ENCODE results near the gene ELN.

The ELN gene

GRCh38 chr7:74056096-74056915 lies 28.3 kb downstream of the ELN start:
- POLR2A ChIA-PET: no interaction called here
- CTCF ChIA-PET: interaction anchor here (1.7 kb wide), 1 partner anchor 30 kb away, joined by 4 read pairs; no protein-coding TSS in a partner anchor
- DNase-seq (ENCODE audit: extremely low spot score): no peak
- TF ChIP-seq HDGF (IDR thresholded peaks at IDR 0.05; ENCODE audit: borderline replicate concordance): no peak
- TF ChIP-seq BHLHE40 (IDR thresholded peaks at IDR 0.05; ENCODE audit: borderline replicate concordance): no peak
- TF ChIP-seq L3MBTL2 (conservative IDR thresholded peaks at IDR 0.05): no peak
- no peak for TF ChIP-seq LEF1 (IDR thresholded peaks at IDR 0.05; ENCODE audit: borderline replicate concordance)
- no peak for TF ChIP-seq ARNT (IDR thresholded peaks at IDR 0.05)
- no peak for TF ChIP-seq TARDBP (IDR thresholded peaks at IDR 0.05)
- TF ChIP-seq SUZ12 (IDR thresholded peaks at IDR 0.05): no peak
- no peak for TF ChIP-seq ELF4 (IDR thresholded peaks at IDR 0.05)
- TF ChIP-seq FOXM1 (IDR thresholded peaks at IDR 0.05; ENCODE audit: borderline replicate concordance): no peak
- no peak for TF ChIP-seq FOXK2 (IDR thresholded peaks at IDR 0.05)
- TF ChIP-seq NFRKB (IDR thresholded peaks at IDR 0.05): no peak
- no peak for TF ChIP-seq ZNF384 (IDR thresholded peaks at IDR 0.05)
- no peak for TF ChIP-seq CTBP1 (IDR thresholded peaks at IDR 0.05; ENCODE audit: borderline replicate concordance)
- no peak for TF ChIP-seq FOXA1 (IDR thresholded peaks at IDR 0.05)
- no peak for TF ChIP-seq SP1 (IDR thresholded peaks at IDR 0.05)
- no peak for TF ChIP-seq PKNOX1 (IDR thresholded peaks at IDR 0.05)

GRCh38 chr7:74057216-74057925 lies 29.4 kb downstream of the ELN start:
- ChIA-PET CTCF (interaction anchor here (0.5 kb wide), 1 partner anchor 478 kb away, joined by 3 read pairs; no protein-coding TSS in a partner anchor), POLR2A (no interaction called here)
- no peak for DNase-seq (ENCODE audit: extremely low spot score)
- TF ChIP-seq FOXK2 (IDR thresholded peaks at IDR 0.05) (no peak), CTBP1 (IDR thresholded peaks at IDR 0.05; ENCODE audit: borderline replicate concordance) (no peak), PKNOX1 (IDR thresholded peaks at IDR 0.05) (no peak), HDGF (IDR thresholded peaks at IDR 0.05; ENCODE audit: borderline replicate concordance) (no peak), FOXM1 (IDR thresholded peaks at IDR 0.05; ENCODE audit: borderline replicate concordance) (no peak)

GRCh38 chr7:74057987-74058386 lies 30.0 kb downstream of the ELN start:
- ChIA-PET CTCF (no interaction called here), POLR2A (no interaction called here)
- DNase-seq (ENCODE audit: extremely low spot score): no peak
- TF ChIP-seq FOXA1 (IDR thresholded peaks at IDR 0.05): no peak
- no peak for TF ChIP-seq CTBP1 (IDR thresholded peaks at IDR 0.05; ENCODE audit: borderline replicate concordance)
- TF ChIP-seq L3MBTL2 (conservative IDR thresholded peaks at IDR 0.05): no peak
- no peak for TF ChIP-seq BHLHE40 (IDR thresholded peaks at IDR 0.05; ENCODE audit: borderline replicate concordance)
- TF ChIP-seq FOXK2 (IDR thresholded peaks at IDR 0.05): no peak
- no peak for TF ChIP-seq HDGF (IDR thresholded peaks at IDR 0.05; ENCODE audit: borderline replicate concordance)
- no peak for TF ChIP-seq ZNF384 (IDR thresholded peaks at IDR 0.05)
- no peak for TF ChIP-seq PKNOX1 (IDR thresholded peaks at IDR 0.05)
- no peak for TF ChIP-seq LEF1 (IDR thresholded peaks at IDR 0.05; ENCODE audit: borderline replicate concordance)
- TF ChIP-seq SP1 (IDR thresholded peaks at IDR 0.05): no peak
- no peak for TF ChIP-seq FOXM1 (IDR thresholded peaks at IDR 0.05; ENCODE audit: borderline replicate concordance)
- no peak for TF ChIP-seq ELF4 (IDR thresholded peaks at IDR 0.05)
- TF ChIP-seq ARNT (IDR thresholded peaks at IDR 0.05): no peak

GRCh38 chr7:74058486-74058885 lies 30.5 kb downstream of the ELN start:
- ChIA-PET CTCF (interaction anchor here (0.5 kb wide), 1 partner anchor 9 kb away, joined by 6 read pairs; no protein-coding TSS in a partner anchor), POLR2A (no interaction called here)
- TF ChIP-seq BHLHE40 (IDR thresholded peaks at IDR 0.05; ENCODE audit: borderline replicate concordance) (no peak), FOXA1 (IDR thresholded peaks at IDR 0.05) (no peak), TARDBP (IDR thresholded peaks at IDR 0.05) (no peak), FOXK2 (IDR thresholded peaks at IDR 0.05) (no peak), ELF4 (IDR thresholded peaks at IDR 0.05) (no peak), SUZ12 (IDR thresholded peaks at IDR 0.05) (no peak), L3MBTL2 (conservative IDR thresholded peaks at IDR 0.05) (no peak), NFRKB (IDR thresholded peaks at IDR 0.05) (no peak), ARNT (IDR thresholded peaks at IDR 0.05) (no peak), SP1 (IDR thresholded peaks at IDR 0.05) (no peak), CTBP1 (IDR thresholded peaks at IDR 0.05; ENCODE audit: borderline replicate concordance) (no peak), PKNOX1 (IDR thresholded peaks at IDR 0.05) (no peak), LEF1 (IDR thresholded peaks at IDR 0.05; ENCODE audit: borderline replicate concordance) (no peak), ZNF384 (IDR thresholded peaks at IDR 0.05) (no peak), HDGF (IDR thresholded peaks at IDR 0.05; ENCODE audit: borderline replicate concordance) (no peak), FOXM1 (IDR thresholded peaks at IDR 0.05; ENCODE audit: borderline replicate concordance) (no peak)
- DNase-seq (ENCODE audit: extremely low spot score): no peak

- TF ChIP-seq FOXM1 (IDR thresholded peaks at IDR 0.05; ENCODE audit: borderline replicate concordance) (no peak), ELF4 (IDR thresholded peaks at IDR 0.05) (no peak), FOXA1 (IDR thresholded peaks at IDR 0.05) (no peak), BHLHE40 (IDR thresholded peaks at IDR 0.05; ENCODE audit: borderline replicate concordance) (no peak), LEF1 (IDR thresholded peaks at IDR 0.05; ENCODE audit: borderline replicate concordance) (no peak), SP1 (IDR thresholded peaks at IDR 0.05) (no peak), ARNT (IDR thresholded peaks at IDR 0.05) (no peak), PKNOX1 (IDR thresholded peaks at IDR 0.05) (no peak), L3MBTL2 (conservative IDR thresholded peaks at IDR 0.05) (no peak), TARDBP (IDR thresholded peaks at IDR 0.05) (no peak), FOXK2 (IDR thresholded peaks at IDR 0.05) (no peak), CTBP1 (IDR thresholded peaks at IDR 0.05; ENCODE audit: borderline replicate concordance) (no peak), ZNF384 (IDR thresholded peaks at IDR 0.05) (no peak), HDGF (IDR thresholded peaks at IDR 0.05; ENCODE audit: borderline replicate concordance) (no peak), NFRKB (IDR thresholded peaks at IDR 0.05) (no peak), SUZ12 (IDR thresholded peaks at IDR 0.05) (no peak)
Measured at GRCh38 chr7:74059037-74059436, 31.1 kb downstream of the ELN start.

More at GRCh38 chr7:74059037-74059436, 31.1 kb downstream of the ELN start:
- DNase-seq (ENCODE audit: extremely low spot score): no peak
- POLR2A ChIA-PET: no interaction called here
- CTCF ChIA-PET: interaction anchor here (0.5 kb wide), 1 partner anchor 9 kb away, joined by 6 read pairs; no protein-coding TSS in a partner anchor
